SK-N-MC (cell line): ENCODE results near the gene IFFO2.

Experiments used
- EZH2 ChIP-seq: fragments of 200-600 bp; sonication (generic); IDR thresholded peaks from one replicate; pipeline ENCODE4 v1.6.1; 2017; ENCODE audit warnings: antibody characterized with exemption
- FOXP2 ChIP-seq: optimal IDR thresholded peaks from 2 replicates; pipeline ENCODE3; 2011; ENCODE audit warnings: mild to moderate bottlenecking, moderate library complexity; ENCODE audit not compliant: insufficient read depth; ENCODE audit errors: extremely low read length, control extremely low read depth
- POLR2AphosphoS5 ChIP-seq: IDR thresholded peaks from 2 replicates; pipeline ENCODE4 v1.6.1; 2012; ENCODE audit warnings: mild to moderate bottlenecking, low read depth, low read length, borderline replicate concordance

- TF ChIP-seq POLR2AphosphoS5: no peak
- no peak for TF ChIP-seq EZH2
- TF ChIP-seq FOXP2: peak; percentile 10
Measured at GRCh38 chr1:18875107-18875795, 81.2 kb downstream of the IFFO2 start.
